SK-N-SH treated with all-trans-retinoic acid at 6 μM for 48 hours (cell line): ENCODE measurements around the gene AP3S2.

Experiments
- ATAC-seq: fragments of 200-7000 bp; cut with Tn5 transposase; 3 replicates; pipeline ENCODE4 v1.9.1; 2020; ENCODE audit warnings: mild to moderate bottlenecking, moderate library complexity
- BACH2 ChIP-seq: fragments of 250-450 bp; sonication (Bioruptor Pico); IDR thresholded peaks from 2 replicates; pipeline ENCODE4 v1.9.0; 2021; ENCODE audit warnings: mild to moderate bottlenecking, borderline replicate concordance
- CREB5 ChIP-seq: fragments of 250-450 bp; sonication (Bioruptor Pico); IDR thresholded peaks from 2 replicates; pipeline ENCODE4 v1.5.1; 2020; ENCODE audit warnings: low read depth, mild to moderate bottlenecking, moderate library complexity
- CSDC2 ChIP-seq: fragments of 250-450 bp; sonication (Bioruptor Pico); IDR thresholded peaks from 2 replicates; pipeline ENCODE4 v1.5.0; 2020; ENCODE audit warnings: mild to moderate bottlenecking, moderate library complexity
- CSRNP3 ChIP-seq: fragments of 250-450 bp; sonication (Bioruptor Pico); IDR thresholded peaks from 2 replicates; pipeline ENCODE4 v1.5.1; 2021; ENCODE audit warnings: mild to moderate bottlenecking, moderate library complexity
- ESRRG ChIP-seq: fragments of 250-450 bp; sonication (Bioruptor Pico); IDR thresholded peaks from 2 replicates; pipeline ENCODE4 v1.6.1; 2021; ENCODE audit warnings: mild to moderate bottlenecking
- GLIS3 ChIP-seq: fragments of 250-450 bp; sonication (Bioruptor Pico); IDR thresholded peaks from 2 replicates; pipeline ENCODE4 v1.5.0; 2020; ENCODE audit warnings: mild to moderate bottlenecking, moderate library complexity
- ISL1 ChIP-seq: fragments of 250-450 bp; sonication (Bioruptor Pico); IDR thresholded peaks from 2 replicates; pipeline ENCODE4 v2.1.2; 2022; ENCODE audit warnings: mild to moderate bottlenecking, moderate library complexity
- OSR1 ChIP-seq: fragments of 250-450 bp; sonication (Bioruptor Pico); IDR thresholded peaks from 2 replicates; pipeline ENCODE4 v1.8.0; 2022; ENCODE audit warnings: moderate library complexity, mild to moderate bottlenecking, inconsistent platforms
- PATZ1 ChIP-seq: fragments of 250-450 bp; sonication (Bioruptor Pico); IDR thresholded peaks from 2 replicates; pipeline ENCODE4 v1.8.0; 2020; ENCODE audit warnings: mild to moderate bottlenecking, moderate library complexity, borderline replicate concordance
- PPARA ChIP-seq: fragments of 250-450 bp; sonication (Bioruptor Pico); IDR thresholded peaks from 2 replicates; pipeline ENCODE4 v1.5.0; 2020; ENCODE audit warnings: mild to moderate bottlenecking, borderline replicate concordance
- RARB ChIP-seq: fragments of 250-450 bp; sonication (Bioruptor Pico); IDR thresholded peaks from 2 replicates; pipeline ENCODE4 v1.8.0; 2021; ENCODE audit warnings: mild to moderate bottlenecking, moderate library complexity
- SNAI2 ChIP-seq: fragments of 250-450 bp; sonication (Bioruptor Pico); IDR thresholded peaks from 2 replicates; pipeline ENCODE4 v1.5.0; 2020; ENCODE audit warnings: mild to moderate bottlenecking, moderate library complexity
- TCF4 ChIP-seq: fragments of 250-450 bp; sonication (Bioruptor Pico); IDR thresholded peaks from 2 replicates; pipeline ENCODE4 v1.8.0; 2021; ENCODE audit warnings: mild to moderate bottlenecking, moderate library complexity, borderline replicate concordance
- TOX ChIP-seq: fragments of 250-450 bp; sonication (Bioruptor Pico); IDR thresholded peaks from 2 replicates; pipeline ENCODE4 v1.8.0; 2021; ENCODE audit warnings: mild to moderate bottlenecking, moderate library complexity, borderline replicate concordance
- TSHZ2 ChIP-seq: fragments of 250-450 bp; sonication (Bioruptor Pico); IDR thresholded peaks from 2 replicates; pipeline ENCODE4 v1.5.0; 2020; ENCODE audit warnings: mild to moderate bottlenecking, moderate library complexity
- ZC3H10 ChIP-seq: fragments of 250-450 bp; sonication (Bioruptor Pico); IDR thresholded peaks from 2 replicates; pipeline ENCODE4 v1.5.1; 2021; ENCODE audit warnings: mild to moderate bottlenecking, moderate library complexity
- ZFP3 ChIP-seq: fragments of 250-450 bp; sonication (Bioruptor Pico); IDR thresholded peaks from 2 replicates; pipeline ENCODE4 v1.5.0; 2020; ENCODE audit warnings: mild to moderate bottlenecking, moderate library complexity
- ZFP30 ChIP-seq: fragments of 450-650 bp; formaldehyde crosslinking; IDR thresholded peaks from 2 replicates; pipeline ENCODE4 v1.5.0; 2022; ENCODE audit warnings: mild to moderate bottlenecking, moderate library complexity
- ZNF565 ChIP-seq: fragments of 450-650 bp; formaldehyde crosslinking; conservative IDR thresholded peaks from 2 replicates; pipeline ENCODE4 v1.5.0; 2020; ENCODE audit warnings: low read depth, mild to moderate bottlenecking, moderate library complexity
- ZNF8 ChIP-seq: fragments of 450-650 bp; formaldehyde crosslinking; IDR thresholded peaks from 2 replicates; pipeline ENCODE4 v1.5.0; 2020; ENCODE audit warnings: mild to moderate bottlenecking, moderate library complexity

AP3S2 gene

GRCh38 chr15:89805241-89806209 is 88.3 kb downstream of the AP3S2 start:
- ATAC-seq = no peak

GRCh38 chr15:89803941-89804800 is 89.6 kb downstream of the AP3S2 start:
- no peak for ATAC-seq
- no peak for TF ChIP-seq OSR1 (CRISPR knock-in tag)
- no peak for TF ChIP-seq TCF4 (CRISPR knock-in tag)
- TF ChIP-seq PATZ1 (CRISPR knock-in tag) = no peak
- no peak for TF ChIP-seq ESRRG (CRISPR knock-in tag)
- no peak for TF ChIP-seq GLIS3 (CRISPR knock-in tag)
- no peak for TF ChIP-seq ISL1
- TF ChIP-seq CSDC2 (CRISPR knock-in tag) = no peak

More at GRCh38 chr15:89805241-89806209, 88.3 kb downstream of the AP3S2 start:
- TF ChIP-seq CREB5 (CRISPR knock-in tag) = no peak
- TF ChIP-seq BACH2 (CRISPR knock-in tag) = no peak
- TF ChIP-seq CSRNP3 (CRISPR knock-in tag) = no peak

- TF ChIP-seq ZC3H10 (CRISPR knock-in tag) = no peak
- TF ChIP-seq TOX (CRISPR knock-in tag) = no peak
- no peak for TF ChIP-seq ESRRG (CRISPR knock-in tag)
- TF ChIP-seq OSR1 (CRISPR knock-in tag) = no peak
- TF ChIP-seq PPARA (CRISPR knock-in tag) = no peak
- no peak for TF ChIP-seq ZNF565 (CRISPR knock-in tag)
- TF ChIP-seq CREB5 (CRISPR knock-in tag) = no peak
- TF ChIP-seq ZFP30 (CRISPR knock-in tag) = no peak
- TF ChIP-seq ZNF8 = no peak
- TF ChIP-seq RARB (CRISPR knock-in tag) = no peak
- TF ChIP-seq SNAI2 = no peak
- no peak for TF ChIP-seq CSDC2 (CRISPR knock-in tag)
- ATAC-seq = no peak
Observed at GRCh38 chr15:89802986-89803824, 90.6 kb downstream of the AP3S2 start.

GRCh38 chr15:89802231-89802928 is 91.4 kb downstream of the AP3S2 start:
- no peak for TF ChIP-seq TSHZ2 (CRISPR knock-in tag)
- no peak for TF ChIP-seq TOX (CRISPR knock-in tag)
- TF ChIP-seq RARB (CRISPR knock-in tag) = no peak
- no peak for TF ChIP-seq ZFP3 (CRISPR knock-in tag)
- TF ChIP-seq OSR1 (CRISPR knock-in tag) = no peak
- no peak for TF ChIP-seq ESRRG (CRISPR knock-in tag)
- TF ChIP-seq TCF4 (CRISPR knock-in tag) = no peak
- no peak for TF ChIP-seq ZC3H10 (CRISPR knock-in tag)
- no peak for ATAC-seq
